ENCODE results near the gene NEK5.

Gene NEK5

DNA sequence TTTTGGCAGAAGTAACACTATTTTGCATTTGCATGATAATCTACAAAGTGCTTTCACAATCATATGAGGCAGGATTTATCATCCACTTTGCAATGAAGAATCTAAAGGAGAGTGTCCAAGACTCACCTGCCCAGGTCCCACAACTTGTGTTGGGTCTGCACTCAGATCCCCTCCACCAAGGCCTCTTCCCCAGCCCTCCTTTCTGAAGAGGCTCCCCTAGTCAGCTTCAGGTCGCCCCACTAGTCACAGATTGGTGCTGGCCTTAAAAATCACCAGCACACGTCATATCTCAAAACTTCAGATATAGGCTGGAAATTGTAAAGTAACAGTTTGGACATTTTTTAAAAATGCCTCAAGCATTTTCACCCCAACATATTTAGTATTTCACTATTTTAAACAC lies 135.2 kb downstream of the NEK5 start:
- in situ Hi-C loops (cut with MboI; ENCODE audit: low sequenced_read_pairs): no loop called here

DNA sequence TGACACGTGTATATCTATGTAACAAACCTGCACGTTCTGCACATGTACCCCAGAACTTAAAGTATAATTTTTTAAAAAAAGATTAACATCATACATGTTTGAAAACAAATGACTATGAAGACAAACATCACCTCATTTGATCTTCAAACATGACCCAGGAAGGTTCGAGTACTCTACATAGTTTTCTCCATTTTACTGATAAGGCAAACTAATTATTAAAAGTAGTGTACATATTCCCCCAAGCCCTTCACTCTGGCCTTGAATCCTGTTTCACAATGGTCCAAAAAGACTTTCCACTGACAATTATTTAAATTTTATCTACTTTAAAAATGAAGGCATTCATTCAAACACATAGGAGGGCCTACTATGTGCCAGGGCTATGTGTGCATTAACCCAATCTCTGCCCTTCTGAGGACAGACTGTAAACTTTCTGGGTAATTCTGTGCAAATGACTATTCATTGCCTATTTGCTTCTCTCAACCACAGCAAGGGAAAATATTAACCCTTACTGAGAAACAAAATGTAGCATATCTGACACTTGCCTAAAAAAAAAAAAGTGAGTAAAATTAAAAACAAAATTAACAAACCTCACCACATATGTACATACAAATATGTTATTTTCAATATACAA lies 139.8 kb downstream of the NEK5 start:
- in situ Hi-C loops (cut with MboI; ENCODE audit: low sequenced_read_pairs): no loop called here

Measured in HL-60/S4 treated with retinoic acid at 250 ng/mL for 4 days and 3 days (cell line).